DND-41 (cell line): ENCODE results near the gene SAG.

Source experiments
- ATAC-seq: fragments of 200-7000 bp; cut with Tn5 transposase; 3 replicates; pipeline ENCODE4 v1.9.1; 2021; ENCODE audit warnings: low read depth; ENCODE audit not compliant: insufficient read depth
- DNase-seq: peaks from one replicate; pipeline ENCODE4 v3.0.0-alpha.2; 2020
- H2AFZ ChIP-seq: 2 replicates; pipeline ENCODE4 v1.6.0; 2012; ENCODE audit warnings: low read depth, low read length
- H3K27ac ChIP-seq: 2 replicates; pipeline ENCODE4 v1.5.1; 2012; ENCODE audit warnings: low read length, inconsistent platforms
- H3K27me3 ChIP-seq: fragments of 200-600 bp; sonication (generic); 2 replicates; pipeline ENCODE4 v1.6.0; 2012; ENCODE audit warnings: low read length, mild to moderate bottlenecking, inconsistent platforms; ENCODE audit not compliant: insufficient read depth, poor library complexity
- H3K36me3 ChIP-seq: 2 replicates; pipeline ENCODE4 v1.5.1; 2012; ENCODE audit warnings: low read length, inconsistent platforms; ENCODE audit not compliant: insufficient read depth
- H3K4me1 ChIP-seq: 2 replicates; pipeline ENCODE4 v1.5.1; 2012; ENCODE audit warnings: mild to moderate bottlenecking, low read length; ENCODE audit not compliant: insufficient read depth
- H3K4me2 ChIP-seq: 2 replicates; pipeline ENCODE4 v1.6.0; 2012; ENCODE audit warnings: mild to moderate bottlenecking, moderate library complexity, low read length, inconsistent platforms; ENCODE audit not compliant: insufficient read depth
- H3K4me3 ChIP-seq, 2 experiments: fragments of 200-600 bp in 1 of 2; shearing (Covaris generic) in 1 of 2; 2 replicates each; pipeline ENCODE4 v1.5.1; 2012 to 2016; ENCODE audit warnings: inconsistent platforms in 2 of 2, low read length in 2 of 2, mild to moderate bottlenecking in 2 of 2, low read depth in 1 of 2, moderate library complexity in 1 of 2
- H3K79me2 ChIP-seq: 2 replicates; pipeline ENCODE4 v1.6.0; 2012; ENCODE audit warnings: low read length, inconsistent platforms; ENCODE audit not compliant: insufficient read depth
- H3K9ac ChIP-seq: 2 replicates; pipeline ENCODE4 v1.6.0; 2012; ENCODE audit warnings: low read depth, mild to moderate bottlenecking, inconsistent platforms, low read length, moderate library complexity
- H3K9me3 ChIP-seq: 2 replicates; pipeline ENCODE4 v1.5.1; 2012; ENCODE audit warnings: low read length, moderate library complexity, mild to moderate bottlenecking, inconsistent platforms; ENCODE audit not compliant: insufficient read depth, severe bottlenecking
- H4K20me1 ChIP-seq: 2 replicates; pipeline ENCODE4 v1.6.0; 2012; ENCODE audit warnings: low read length; ENCODE audit not compliant: insufficient read depth
- EZH2 ChIP-seq: IDR thresholded peaks from 3 replicates; pipeline ENCODE4 v1.6.1; 2012; ENCODE audit warnings: borderline replicate concordance, low read depth, mild to moderate bottlenecking, moderate library complexity, low read length, inconsistent platforms; ENCODE audit not compliant: severe bottlenecking
- TF ChIP-seq, protein P1 (sequence below): IDR thresholded peaks from 2 replicates; pipeline ENCODE4 v1.5.1; 2012; ENCODE audit warnings: borderline replicate concordance, low read length, moderate library complexity, mild to moderate bottlenecking; ENCODE audit not compliant: poor library complexity, severe bottlenecking; ENCODE audit errors: extremely low read depth

Gene SAG

DNA sequence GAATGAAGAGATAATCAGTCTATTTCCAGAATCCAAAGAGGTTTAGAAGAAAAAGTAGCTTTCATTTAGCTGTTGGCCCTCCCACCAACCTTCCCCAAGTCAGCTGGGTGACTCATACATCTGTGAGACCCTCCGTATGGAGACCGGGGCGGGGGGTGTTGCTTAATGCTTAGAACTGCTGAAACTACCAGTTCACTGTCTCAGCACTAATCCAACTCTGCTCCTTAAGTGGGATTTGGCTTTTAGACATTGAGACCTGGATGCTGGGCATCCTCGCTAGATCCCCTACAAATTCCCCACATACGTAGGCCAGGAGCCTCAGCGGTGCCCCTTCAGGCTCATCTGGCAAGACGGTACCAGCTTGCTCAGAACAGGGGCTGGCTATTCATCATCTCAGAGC is at the start of gene SAG:
SAG (plus strand) TSS at position 252 of the 400 bp plus-strand sequence. CDS start 1,374 bp downstream, outside the sequence.
- H3K9ac ChIP-seq, result no peak within 1 kb of the TSS
- no peaks in the 10 kb centered on the region for H3K4me1 ChIP-seq
- no peaks in the 10 kb centered on the region for H3K36me3 ChIP-seq
- no peaks in the 10 kb centered on the region for H3K9me3 ChIP-seq
- DNase-seq (no peak), ATAC-seq (no peak)
- TF ChIP-seq EZH2, result no peak
- TF ChIP-seq, protein P1, sequence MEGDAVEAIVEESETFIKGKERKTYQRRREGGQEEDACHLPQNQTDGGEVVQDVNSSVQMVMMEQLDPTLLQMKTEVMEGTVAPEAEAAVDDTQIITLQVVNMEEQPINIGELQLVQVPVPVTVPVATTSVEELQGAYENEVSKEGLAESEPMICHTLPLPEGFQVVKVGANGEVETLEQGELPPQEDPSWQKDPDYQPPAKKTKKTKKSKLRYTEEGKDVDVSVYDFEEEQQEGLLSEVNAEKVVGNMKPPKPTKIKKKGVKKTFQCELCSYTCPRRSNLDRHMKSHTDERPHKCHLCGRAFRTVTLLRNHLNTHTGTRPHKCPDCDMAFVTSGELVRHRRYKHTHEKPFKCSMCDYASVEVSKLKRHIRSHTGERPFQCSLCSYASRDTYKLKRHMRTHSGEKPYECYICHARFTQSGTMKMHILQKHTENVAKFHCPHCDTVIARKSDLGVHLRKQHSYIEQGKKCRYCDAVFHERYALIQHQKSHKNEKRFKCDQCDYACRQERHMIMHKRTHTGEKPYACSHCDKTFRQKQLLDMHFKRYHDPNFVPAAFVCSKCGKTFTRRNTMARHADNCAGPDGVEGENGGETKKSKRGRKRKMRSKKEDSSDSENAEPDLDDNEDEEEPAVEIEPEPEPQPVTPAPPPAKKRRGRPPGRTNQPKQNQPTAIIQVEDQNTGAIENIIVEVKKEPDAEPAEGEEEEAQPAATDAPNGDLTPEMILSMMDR, result no peak
- H3K4me2 ChIP-seq, result no peak within 1 kb of the TSS
- H3K27me3 ChIP-seq, result no peaks in the 10 kb centered on the region
- no peak within 1 kb of the TSS for H3K4me3 ChIP-seq
- H4K20me1 ChIP-seq, result no peaks in the 10 kb centered on the region
- H3K79me2 ChIP-seq, result no peaks in the 10 kb centered on the region
- no peak within 1 kb of the TSS for H3K27ac ChIP-seq
- no peak within 1 kb of the TSS for H2AFZ ChIP-seq

GRCh38 chr2:233258211-233258610 is 49.4 kb upstream of the SAG start:
- Histone ChIP-seq H4K20me1 (peaks cover 27% of the 10 kb centered on the region; the same call in 1 of the 2 replicates), H3K36me3 (peaks cover 88% of the 10 kb centered on the region), H2AFZ (no peak overlapping the region), H3K79me2 (peaks cover 73% of the 10 kb centered on the region), H3K4me2 (no peak overlapping the region), H3K27ac (no peak overlapping the region), H3K4me3 (no peak overlapping the region), H3K27me3 (no peaks in the 10 kb centered on the region), H3K4me1 (peaks cover 16% of the 10 kb centered on the region; the same call in 1 of the 2 replicates), H3K9me3 (no peaks in the 10 kb centered on the region), H3K9ac (no peak overlapping the region)
- DNase-seq (no peak), ATAC-seq (no peak)
- TF ChIP-seq, protein P1, result no peak
- no peak for TF ChIP-seq EZH2

- no peak overlapping the region for H3K4me2 ChIP-seq
- H3K27ac ChIP-seq, result no peak overlapping the region
- H3K9me3 ChIP-seq, result no peaks in the 10 kb centered on the region
- no peak for TF ChIP-seq EZH2
- TF ChIP-seq, protein P1, result no peak
- peaks cover 3% of the 10 kb centered on the region; the same call in 1 of the 2 replicates for H3K4me1 ChIP-seq
- peaks cover 57% of the 10 kb centered on the region for H3K79me2 ChIP-seq
- no peak for DNase-seq
- no peaks in the 10 kb centered on the region for H3K27me3 ChIP-seq
- H2AFZ ChIP-seq, result no peak overlapping the region
- peaks cover 17% of the 10 kb centered on the region; the same call in 1 of the 2 replicates for H4K20me1 ChIP-seq
- no peak overlapping the region for H3K9ac ChIP-seq
- no peak for ATAC-seq
- H3K4me3 ChIP-seq, result no peak overlapping the region
- peaks cover 92% of the 10 kb centered on the region for H3K36me3 ChIP-seq
These were observed 47.9 kb upstream of the SAG start for GRCh38 chr2:233259730-233260129.

DNA sequence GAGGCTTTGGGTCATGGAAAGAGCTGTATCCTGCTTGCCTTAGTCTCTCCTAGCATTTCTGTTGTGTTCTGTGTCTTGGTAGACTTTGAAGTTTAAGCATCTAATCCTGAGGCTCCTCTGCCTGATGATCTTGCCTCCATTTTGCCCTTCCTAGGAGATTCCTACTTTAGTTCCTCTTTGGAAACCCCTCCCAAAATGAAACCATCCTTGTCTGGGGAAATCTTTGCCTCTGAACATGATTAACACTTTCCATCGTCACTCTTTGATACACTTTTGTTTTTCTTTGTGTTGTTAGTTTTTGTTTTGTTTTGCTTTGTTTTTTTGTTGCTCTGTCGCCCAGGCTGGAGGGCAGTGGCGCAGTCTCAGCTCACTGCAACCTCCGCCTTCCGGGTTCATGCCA is 47.0 kb upstream of the SAG start:
- no peak for DNase-seq
- TF ChIP-seq, protein P1, result no peak
- TF ChIP-seq EZH2, result no peak

More for the DNA sequence above, 47.0 kb upstream of the SAG start:
- H3K79me2 ChIP-seq, result peaks cover 48% of the 10 kb centered on the region
- no peak for ATAC-seq
- H3K27ac ChIP-seq, result no peak overlapping the region
- H3K27me3 ChIP-seq, result no peaks in the 10 kb centered on the region
- no peak overlapping the region for H2AFZ ChIP-seq
- no peaks in the 10 kb centered on the region for H3K4me1 ChIP-seq
- no peak overlapping the region for H3K4me2 ChIP-seq
- no peak overlapping the region for H3K9ac ChIP-seq
- peaks cover 93% of the 10 kb centered on the region for H3K36me3 ChIP-seq
- no peak overlapping the region for H3K4me3 ChIP-seq
- H3K9me3 ChIP-seq, result no peaks in the 10 kb centered on the region
- H4K20me1 ChIP-seq, result peaks cover 17% of the 10 kb centered on the region; the same call in 1 of the 2 replicates
